HCT116 (cell line): ENCODE results near the gene APP. TPM values are rescaled to one million over a fixed set of nuclear protein-coding genes. Genes with fewer than 3 reads are reported as not detected.

Experiments
- ATAC-seq: fragments of 200-7000 bp; cut with Tn5 transposase; 2 replicates; pipeline ENCODE4 v1.9.1; 2020; ENCODE audit warnings: mild to moderate bottlenecking, moderate library complexity
- BruUV-seq: library from RNA; stranded (reverse); fragments of 400-500 nt; replicated peaks from 2 replicates; lab custom pipeline; 2021; lab: Mats Ljungman, UMichigan
- CTCF ChIA-PET: fragments of 300-600 bp; sonication (Branson Sonifier 250); formaldehyde crosslinking; loops from one replicate; lab custom pipeline; 2021; ENCODE audit warnings: antibody characterized with exemption; lab: Charles Lee
- POLR2A ChIA-PET: fragments of 300-600, 350-600 bp; sonication (Branson Sonifier 250); formaldehyde crosslinking; loops from one replicate; lab custom pipeline; 2021; ENCODE audit warnings: antibody characterized with exemption; lab: Charles Lee
- RAD21 ChIA-PET, 2 experiments: fragments of 300-600 bp; sonication (Branson Sonifier 250); formaldehyde crosslinking; loops; one replicate each; lab custom pipeline; 2023; ENCODE audit warnings: low total read pairs in 2 of 2; ENCODE audit not compliant: uncharacterized antibody in 2 of 2, unreplicated experiment in 2 of 2, low non-redundant PET in 1 of 2; lab: Charles Lee
- DNase-seq: peaks from one replicate; pipeline ENCODE4 v3.0.0-alpha.2; 2010; ENCODE audit warnings: low read depth, low spot score
- H2AFZ ChIP-seq: fragments of 200-600 bp; shearing (Covaris generic), sonication (generic); 2 replicates; pipeline ENCODE4 v1.6.1; 2017; ENCODE audit warnings: low read depth, mixed run types, mixed read lengths, antibody characterized with exemption, low read length; ENCODE audit not compliant: poor library complexity, severe bottlenecking
- H3K27ac ChIP-seq: 2 replicates; pipeline ENCODE4 v1.5.1; 2012; ENCODE audit warnings: low read depth, low read length
- H3K27me3 ChIP-seq: fragments of 200-600 bp; sonication (generic); 2 replicates; pipeline ENCODE4 v1.6.1; 2016; ENCODE audit warnings: mixed run types, low read length, mixed read lengths; ENCODE audit not compliant: insufficient read depth
- H3K36me3 ChIP-seq, 2 experiments: fragments of 200-500 bp in 1 of 2; fragments of 200-600 bp in 1 of 2; sonication (Bioruptor generic) in 1 of 2; sonication (generic) in 1 of 2; 2 replicates each; pipeline versions ENCODE4 v1.5.1 to v1.6.1; 2014 to 2016; ENCODE audit warnings: low read length in 2 of 2, inconsistent platforms in 1 of 2, mixed read lengths in 1 of 2, mixed run types in 1 of 2; ENCODE audit not compliant: insufficient read depth in 2 of 2, control insufficient read depth in 1 of 2
- H3K4me1 ChIP-seq, 2 experiments: fragments of 200-600 bp in 1 of 2; sonication (generic) in 1 of 2; 2 replicates each; pipeline versions ENCODE4 v1.5.1 to v1.6.1; 2012 to 2017; ENCODE audit warnings: low read length in 2 of 2, inconsistent platforms in 1 of 2, mild to moderate bottlenecking in 1 of 2, mixed read lengths in 1 of 2, mixed run types in 1 of 2, moderate library complexity in 1 of 2; ENCODE audit not compliant: insufficient read depth in 2 of 2, control insufficient read depth in 1 of 2
- H3K4me2 ChIP-seq: fragments of 200-600 bp; sonication (generic); 2 replicates; pipeline ENCODE4 v1.6.1; 2017; ENCODE audit warnings: mixed run types, low read length, mixed read lengths
- H3K4me3 ChIP-seq, 2 experiments: fragments of 200-600 bp in 1 of 2; sonication (generic) in 1 of 2; replicated peaks in 1 of 2; 2 replicates each; pipeline ENCODE4 v1.5.1; 2011 to 2016; ENCODE audit warnings: low read length in 2 of 2, control low read depth in 1 of 2, low read depth in 1 of 2, mild to moderate bottlenecking in 1 of 2, mixed read lengths in 1 of 2, mixed run types in 1 of 2
- H3K79me2 ChIP-seq: fragments of 200-600 bp; sonication (generic); 2 replicates; pipeline ENCODE4 v1.6.1; 2017; ENCODE audit warnings: mild to moderate bottlenecking, mixed run types, low read length, moderate library complexity, mixed read lengths; ENCODE audit not compliant: insufficient read depth
- H3K9ac ChIP-seq: fragments of 200-600 bp; sonication (generic); 2 replicates; pipeline ENCODE4 v1.6.1; 2016; ENCODE audit warnings: low read length, mixed read lengths
- H3K9me2 ChIP-seq: fragments of 200-600 bp; sonication (generic), shearing (Covaris generic); 2 replicates; pipeline ENCODE4 v1.6.1; 2017; ENCODE audit warnings: mixed run types, mild to moderate bottlenecking, moderate library complexity; ENCODE audit not compliant: insufficient read depth
- H3K9me3 ChIP-seq, 2 experiments: fragments of 200-500 bp in 1 of 2; fragments of 200-600 bp in 1 of 2; sonication (Bioruptor generic) in 1 of 2; sonication (generic) in 1 of 2; 2 replicates each; pipeline ENCODE4 v1.6.1; 2014 to 2017; ENCODE audit warnings: low read length in 2 of 2, mixed read lengths in 2 of 2, inconsistent platforms in 1 of 2, low read depth in 1 of 2, mild to moderate bottlenecking in 1 of 2, mixed run types in 1 of 2, moderate library complexity in 1 of 2; ENCODE audit not compliant: control insufficient read depth in 1 of 2, insufficient read depth in 1 of 2
- H4K20me1 ChIP-seq: fragments of 200-600 bp; sonication (generic), shearing (Covaris generic); 2 replicates; pipeline ENCODE4 v1.6.1; 2017; ENCODE audit warnings: mixed run types, mild to moderate bottlenecking, moderate library complexity; ENCODE audit not compliant: insufficient read depth
- ELF1 ChIP-seq: IDR thresholded peaks from 2 replicates; pipeline ENCODE4 v1.6.1; 2012; ENCODE audit warnings: low read depth, borderline replicate concordance
- POLR2AphosphoS5 ChIP-seq: IDR thresholded peaks from 2 replicates; pipeline ENCODE4 v1.6.1; 2011; ENCODE audit warnings: mild to moderate bottlenecking, low read depth, low read length, moderate library complexity
- YY1 ChIP-seq: IDR thresholded peaks from 2 replicates; pipeline ENCODE4 v1.6.1; 2011; ENCODE audit warnings: low read length, low read depth, moderate library complexity, mild to moderate bottlenecking; ENCODE audit not compliant: insufficient replicate concordance; ENCODE audit errors: extremely low read depth
- intact Hi-C: fragments of 100-400 bp; cut with micrococcal nuclease; formaldehyde crosslinking; loops from 2 replicates; pipeline ENCODE4 v1.10.0; 2022
- total RNA-seq: library from RNA; stranded (reverse); gene quantifications from one replicate; pipeline ENCODE4 v1.2.1, GENCODE V29; 2021; ENCODE audit not compliant: unreplicated experiment

Gene APP
- total RNA-seq, 1 experiment from 2014 or later, result 267 TPM

GRCh38 chr21:26137379-26138060 lies 33.0 kb downstream of the APP start:
- no peak for TF ChIP-seq YY1
- no peak for TF ChIP-seq ELF1
- no peak overlapping the region for H2AFZ ChIP-seq
- H3K79me2 ChIP-seq, result peaks cover 98% of the 10 kb centered on the region
- H3K4me2 ChIP-seq, result no peak overlapping the region; the same call in 1 of the 2 replicates
- no peaks in the 10 kb centered on the region for H3K27me3 ChIP-seq
- no peak overlapping the region for H3K9ac ChIP-seq
- CTCF ChIA-PET, result no interaction called here
- H3K9me2 ChIP-seq, result no peaks in the 10 kb centered on the region
- intact Hi-C loops, result no loop called here
- no peaks in the 10 kb centered on the region for H3K9me3 ChIP-seq
- no peak overlapping the region for H3K27ac ChIP-seq
- peaks cover under 1% of the 10 kb centered on the region; the same call in 1 of the 2 replicates for H4K20me1 ChIP-seq
- DNase-seq (no peak), ATAC-seq (no peak)
- H3K4me1 ChIP-seq, result peaks cover 32 to 49% of the 10 kb centered on the region in 2 experiments
- POLR2A ChIA-PET, result no interaction called here
- no TSS peak for BruUV-seq
- RAD21 ChIA-PET, result no interaction called here
- no peaks in the 10 kb centered on the region for H3K36me3 ChIP-seq
- no peak overlapping the region for H3K4me3 ChIP-seq

GRCh38 chr21:26136671-26137070 lies 33.9 kb downstream of the APP start:
- POLR2A ChIA-PET, result no interaction called here
- no peak for ATAC-seq
- H3K27ac ChIP-seq, result no peak overlapping the region

More at GRCh38 chr21:26136671-26137070, 33.9 kb downstream of the APP start:
- no peak overlapping the region for H2AFZ ChIP-seq
- H3K9ac ChIP-seq, result no peak overlapping the region
- no peaks in the 10 kb centered on the region for H3K9me2 ChIP-seq
- peaks cover 32 to 42% of the 10 kb centered on the region in 2 experiments for H3K4me1 ChIP-seq
- no TSS peak for BruUV-seq
- intact Hi-C loops, result no loop called here
- H3K79me2 ChIP-seq, result peaks cover 98% of the 10 kb centered on the region
- TF ChIP-seq YY1, result no peak
- TF ChIP-seq POLR2AphosphoS5, result no peak
- H3K9me3 ChIP-seq, result no peaks in the 10 kb centered on the region
- ChIA-PET RAD21 (no interaction called here), CTCF (no interaction called here)
- no peak for DNase-seq
- peaks cover 7% of the 10 kb centered on the region; the same call in 1 of the 2 replicates for H4K20me1 ChIP-seq
- H3K4me3 ChIP-seq, result no peak overlapping the region
- no peaks in the 10 kb centered on the region for H3K27me3 ChIP-seq
- no peak overlapping the region for H3K4me2 ChIP-seq
- no peaks in the 10 kb centered on the region for H3K36me3 ChIP-seq
